Natural killer cell (primary cell): Measurements from ENCODE around the gene TACC2. TPM values are rescaled to one million over a fixed set of nuclear protein-coding genes. Genes with fewer than 3 reads are reported as not detected.
A peak's percentile ranks its signal among the peaks of the same experiment; 100 is the strongest.

Experiments
- ATAC-seq, 3 donors: fragments of 150-1000 bp in 2 of 3; fragments of 200-7000 bp in 1 of 3; cut with Tn5 transposase; 1 replicate in 1 of 3; 2 replicates in 2 of 3; pipeline ENCODE4 v1.10.0; 2021; ENCODE audit warnings: mild to moderate bottlenecking in 2 of 3, moderate library complexity in 2 of 3
- DNase-seq, 2 donors: peaks; one replicate each; pipeline versions ENCODE4 v3.0.0 to v3.0.0-alpha.2; 2013 to 2021; ENCODE audit warnings: mixed read lengths in 1 of 2
- H3K27ac ChIP-seq: one replicate; pipeline ENCODE4 v1.5.1; 2013; ENCODE audit warnings: mild to moderate bottlenecking, low read length
- H3K27me3 ChIP-seq: one replicate; pipeline ENCODE4 v1.6.1; 2013; ENCODE audit warnings: low read length; ENCODE audit not compliant: control insufficient read depth, insufficient read depth
- H3K36me3 ChIP-seq: one replicate; pipeline ENCODE4 v1.6.1; 2013; ENCODE audit warnings: low read length; ENCODE audit not compliant: control insufficient read depth, insufficient read depth
- H3K4me1 ChIP-seq: one replicate; pipeline ENCODE4 v1.6.1; 2013; ENCODE audit warnings: low read length; ENCODE audit not compliant: control insufficient read depth, insufficient read depth
- H3K4me3 ChIP-seq: one replicate; pipeline ENCODE4 v1.5.1; 2013; ENCODE audit warnings: low read length
- H3K9me3 ChIP-seq: one replicate; pipeline ENCODE4 v1.6.1; 2013; ENCODE audit warnings: low read length; ENCODE audit not compliant: control insufficient read depth, insufficient read depth
- H3K27ac Mint-ChIP-seq, 2 donors: one replicate each; pipeline ENCODE4 v1.8.0; 2022; ENCODE audit warnings: mild to moderate bottlenecking in 2 of 2, mixed read lengths in 2 of 2, moderate library complexity in 1 of 2
- H3K27me3 Mint-ChIP-seq, 2 donors: one replicate each; pipeline ENCODE4 v1.8.0; 2022; ENCODE audit warnings: low read depth in 2 of 2, mixed read lengths in 2 of 2
- H3K36me3 Mint-ChIP-seq: one replicate; pipeline ENCODE4 v1.8.0; 2022; ENCODE audit warnings: mixed read lengths
- H3K4me1 Mint-ChIP-seq, 2 donors: one replicate each; pipeline ENCODE4 v1.8.0; 2022; ENCODE audit warnings: mixed read lengths in 2 of 2
- H3K4me3 Mint-ChIP-seq: one replicate; pipeline ENCODE4 v1.8.0; 2022; ENCODE audit warnings: mild to moderate bottlenecking, moderate library complexity, mixed read lengths
- H3K9me3 Mint-ChIP-seq, 2 donors: one replicate each; pipeline ENCODE4 v1.8.0; 2022; ENCODE audit warnings: mixed read lengths in 2 of 2
- CTCF ChIP-seq: fragments of 200-600 bp; IDR thresholded peaks from one replicate; pipeline ENCODE4 v1.8.0; 2022; ENCODE audit warnings: antibody characterized with exemption
- WGBS: methylation state at CpG from one replicate; pipeline ENCODE4 v1.1.7; 2013; ENCODE audit warnings: missing lambda C conversion rate; ENCODE audit not compliant: insufficient coverage; 5-methylcytosine and 5-hydroxymethylcytosine counted together
- intact Hi-C: fragments of 100-400 bp; cut with micrococcal nuclease; formaldehyde crosslinking; loops from one replicate; pipeline ENCODE4 v1.14.2; 2022
- total RNA-seq, 4 donors: library from RNA; stranded (reverse); fragments of 120-200 nt in 1 of 4; gene quantifications; one replicate each; pipeline versions ENCODE4 v1.2.3 to v1.2.4, GENCODE V29; 2013 to 2022

The TACC2 gene
- total RNA-seq, 3 donors from 2014 or later (not counting 1 experiment from before 2014, with no cell fraction given): not detected

- Mint-ChIP-seq H3K27ac (no peak overlapping the region), H3K4me3 (no peak overlapping the region), H3K36me3 (no peaks in the 10 kb centered on the region), H3K4me1 (no peaks in the 10 kb centered on the region), H3K27me3 (peaks cover 33 to 46% of the 10 kb centered on the region in 2 donors), H3K9me3 (no peaks in the 10 kb centered on the region)
- intact Hi-C loops: no loop called here
- no peaks in the 10 kb centered on the region for H3K9me3 ChIP-seq
- ATAC-seq (no peak), DNase-seq (no peak)
- no peaks in the 10 kb centered on the region for H3K4me1 ChIP-seq
- WGBS: 92% methylated on average over 4 of the region's 4 CpGs
- H3K36me3 ChIP-seq: no peaks in the 10 kb centered on the region
- H3K4me3 ChIP-seq: no peak overlapping the region
- no peak overlapping the region for H3K27ac ChIP-seq
- TF ChIP-seq CTCF: no peak
- peaks cover 6% of the 10 kb centered on the region for H3K27me3 ChIP-seq
Measured at GRCh38 chr10:122158362-122158761, 169.4 kb downstream of the TACC2 start.

DNA sequence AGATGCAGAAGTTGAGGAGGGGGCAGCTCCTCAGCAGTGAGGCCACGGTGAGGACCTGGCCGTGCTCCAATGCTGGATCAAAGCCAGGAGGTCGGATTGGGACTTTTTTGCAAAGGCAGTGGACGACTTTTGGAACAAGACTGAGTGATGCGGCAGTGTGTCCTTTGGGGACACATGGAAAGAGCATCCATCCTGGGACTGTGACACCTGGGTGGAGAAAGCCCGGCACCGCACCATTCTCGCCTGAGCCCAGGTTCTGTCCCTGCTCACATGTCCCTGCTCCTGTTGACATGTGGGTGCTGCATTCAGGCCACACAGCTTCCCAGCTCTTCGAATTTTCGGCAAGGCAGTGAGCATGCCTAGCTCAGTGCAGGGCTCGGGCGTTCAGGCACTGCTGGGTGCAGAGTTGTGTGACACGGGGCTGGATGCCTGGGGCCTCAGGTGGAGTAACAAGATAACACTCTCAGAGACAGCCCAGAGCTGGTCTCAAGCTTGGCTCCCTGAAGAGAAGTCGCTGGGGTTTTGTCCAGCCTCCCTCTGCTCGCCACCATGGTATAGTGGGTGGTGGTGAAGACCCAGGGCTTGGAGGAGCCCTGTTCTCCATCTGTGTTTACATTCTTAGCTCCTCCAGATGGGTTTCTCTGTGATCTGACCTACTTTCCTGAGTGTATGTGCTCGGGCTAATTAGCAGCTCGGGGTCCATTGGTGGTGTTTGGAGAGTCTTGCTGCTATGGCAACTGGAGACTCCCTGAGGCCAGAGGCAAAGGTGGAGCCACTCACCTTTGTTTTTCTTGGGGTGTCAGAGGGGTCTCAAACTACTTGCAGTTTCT, 170.4 kb downstream of the TACC2 start:
- no peak overlapping the region for H3K4me3 ChIP-seq
- H3K27ac ChIP-seq: no peak overlapping the region
- intact Hi-C loops: no loop called here
- Mint-ChIP-seq H3K4me1 (peaks cover 0 to 3% of the 10 kb centered on the region in 2 donors), H3K27ac (no peak overlapping the region), H3K36me3 (no peaks in the 10 kb centered on the region), H3K27me3 (peaks cover 40 to 53% of the 10 kb centered on the region in 2 donors), H3K4me3 (no peak overlapping the region), H3K9me3 (no peaks in the 10 kb centered on the region)
- H3K27me3 ChIP-seq: peaks cover 11% of the 10 kb centered on the region
- DNase-seq (no peak), ATAC-seq (peak in 1 of 3 donors; percentile 33)
- H3K36me3 ChIP-seq: no peaks in the 10 kb centered on the region
- no peaks in the 10 kb centered on the region for H3K4me1 ChIP-seq
- WGBS: 67% methylated on average over 17 of the region's 17 CpGs
- H3K9me3 ChIP-seq: no peaks in the 10 kb centered on the region
- no peak for TF ChIP-seq CTCF

DNA sequence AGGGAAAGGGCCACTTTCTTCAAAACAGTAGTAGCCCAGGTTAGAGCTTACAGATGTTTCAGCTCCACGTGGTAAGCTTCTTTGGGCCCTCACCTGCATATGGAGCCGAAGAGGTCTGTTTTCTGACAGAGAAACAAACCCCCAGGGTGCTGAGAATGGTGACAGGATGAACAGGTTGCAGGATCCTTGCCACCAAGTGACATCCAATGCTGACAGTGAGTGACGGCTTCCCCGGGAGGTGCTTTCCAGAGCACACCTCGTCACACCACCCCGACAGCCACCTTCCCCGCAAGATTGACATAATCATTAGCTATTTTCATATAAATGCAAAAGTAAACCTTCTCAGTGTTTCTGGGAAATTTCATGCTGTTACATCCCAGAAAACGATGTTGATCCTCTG, 172.8 kb downstream of the TACC2 start:
- no peaks in the 10 kb centered on the region for H3K36me3 ChIP-seq
- peaks cover 52 to 71% of the 10 kb centered on the region in 2 donors for H3K27me3 Mint-ChIP-seq
- DNase-seq (no peak), ATAC-seq (no peak)
- 70% methylated on average over 8 of the region's 8 CpGs for WGBS
- no peaks in the 10 kb centered on the region for H3K9me3 Mint-ChIP-seq
- H3K4me1 Mint-ChIP-seq: peaks cover 0 to 5% of the 10 kb centered on the region in 2 donors
- no peak overlapping the region for H3K27ac Mint-ChIP-seq
- H3K4me3 Mint-ChIP-seq: no peak overlapping the region
- no peak overlapping the region for H3K4me3 ChIP-seq
- no peak overlapping the region for H3K27ac ChIP-seq
- peaks cover 16% of the 10 kb centered on the region for H3K27me3 ChIP-seq
- H3K4me1 ChIP-seq: no peaks in the 10 kb centered on the region
- no peak for TF ChIP-seq CTCF
- intact Hi-C loops: no loop called here
- no peaks in the 10 kb centered on the region for H3K9me3 ChIP-seq
- no peaks in the 10 kb centered on the region for H3K36me3 Mint-ChIP-seq
